ENCODE data around the gene ELFN2. TPM values are rescaled to one million over a fixed set of nuclear protein-coding genes. Genes with fewer than 3 reads are reported as not detected.

ELFN2 gene
- total RNA-seq, 1 donor from 2014 or later = 4.2 TPM

DNA sequence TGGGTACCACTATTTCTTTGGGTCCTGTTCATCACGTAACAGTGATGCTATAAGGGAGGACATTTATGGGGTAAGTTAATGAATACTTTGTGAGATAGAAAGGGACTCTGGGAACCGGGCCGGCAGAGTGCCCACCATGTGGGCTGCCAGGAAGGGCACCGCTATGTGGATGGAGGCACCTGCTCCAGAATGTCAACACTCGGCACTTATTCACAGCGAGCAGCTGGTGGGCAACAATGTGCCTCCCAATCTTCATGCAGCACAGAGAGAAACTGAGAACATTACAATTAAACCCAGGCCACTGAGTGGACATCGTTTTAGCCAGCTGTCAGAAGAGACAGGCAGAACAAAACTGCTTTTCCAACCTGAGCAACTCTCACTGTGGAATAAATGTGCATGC is 15.8 kb upstream of the ELFN2 start:
- no peaks in the 10 kb centered on the region for H3K36me3 Mint-ChIP-seq
- TF ChIP-seq CTCF (IDR thresholded peaks at IDR 0.05; ENCODE audit: unreplicated experiment) = no peak
- H3K9me3 Mint-ChIP-seq = peaks cover 4% of the 10 kb centered on the region
- no peak overlapping the region for H3K4me3 Mint-ChIP-seq
- no peak for DNase-seq (ENCODE audit: low spot score in 2 of 2, unreplicated experiment in 2 of 2)
- peaks cover 48% of the 10 kb centered on the region for H3K27me3 Mint-ChIP-seq (ENCODE audit: low read depth)
- no peak overlapping the region for H3K27ac Mint-ChIP-seq
- peaks cover 3% of the 10 kb centered on the region for H3K4me1 Mint-ChIP-seq

- H3K9me3 Mint-ChIP-seq = peaks cover 4% of the 10 kb centered on the region
- H3K4me3 Mint-ChIP-seq = no peak overlapping the region
- no peak for TF ChIP-seq CTCF (IDR thresholded peaks at IDR 0.05; ENCODE audit: unreplicated experiment)
- H3K4me1 Mint-ChIP-seq = peaks cover 2% of the 10 kb centered on the region
- peaks cover 46% of the 10 kb centered on the region for H3K27me3 Mint-ChIP-seq (ENCODE audit: low read depth)
- DNase-seq (ENCODE audit: low spot score in 2 of 2, unreplicated experiment in 2 of 2) = no peak
- H3K36me3 Mint-ChIP-seq = no peaks in the 10 kb centered on the region
- no peak overlapping the region for H3K27ac Mint-ChIP-seq
Measured at GRCh38 chr22:37442537-37442936, 15.3 kb upstream of the ELFN2 start.

DNA sequence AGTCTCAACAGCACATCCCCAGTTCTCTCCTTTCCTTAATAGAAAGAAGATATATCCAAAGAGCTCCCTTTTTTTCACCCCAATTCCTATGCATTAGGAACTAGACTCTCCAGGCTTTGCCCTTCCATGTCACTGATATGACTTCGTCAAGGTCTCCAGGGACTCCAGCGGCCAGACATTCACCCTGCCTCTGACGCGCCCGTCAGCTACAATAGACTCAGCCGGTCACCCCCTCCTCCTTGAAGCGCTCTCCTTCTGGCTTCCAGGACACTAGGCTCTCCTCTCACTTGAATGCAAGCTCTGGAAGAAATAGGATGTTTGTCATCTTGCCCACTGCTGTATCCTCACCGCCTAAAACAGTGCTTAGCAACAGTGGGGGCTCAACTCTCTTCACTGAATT is 14.9 kb upstream of the ELFN2 start:
- H3K4me1 Mint-ChIP-seq = no peaks in the 10 kb centered on the region

GRCh38 chr22:37440875-37441274 is 13.6 kb upstream of the ELFN2 start:
- no peak for TF ChIP-seq CTCF (IDR thresholded peaks at IDR 0.05; ENCODE audit: unreplicated experiment)
- H3K4me3 Mint-ChIP-seq = no peak overlapping the region
- DNase-seq (ENCODE audit: low spot score in 2 of 2, unreplicated experiment in 2 of 2) = no peak
- H3K4me1 Mint-ChIP-seq = no peaks in the 10 kb centered on the region
- H3K9me3 Mint-ChIP-seq = peaks cover 4% of the 10 kb centered on the region
- H3K36me3 Mint-ChIP-seq = no peaks in the 10 kb centered on the region
- H3K27ac Mint-ChIP-seq = no peak overlapping the region
- peaks cover 41% of the 10 kb centered on the region for H3K27me3 Mint-ChIP-seq (ENCODE audit: low read depth)

More for the DNA sequence above, 14.9 kb upstream of the ELFN2 start:
- no peak for DNase-seq (ENCODE audit: low spot score in 2 of 2, unreplicated experiment in 2 of 2)
- Mint-ChIP-seq H3K27me3 (ENCODE audit: low read depth) (peaks cover 44% of the 10 kb centered on the region), H3K36me3 (no peaks in the 10 kb centered on the region), H3K4me3 (no peak overlapping the region), H3K9me3 (peaks cover 4% of the 10 kb centered on the region), H3K27ac (no peak overlapping the region)
- no peak for TF ChIP-seq CTCF (IDR thresholded peaks at IDR 0.05; ENCODE audit: unreplicated experiment)

DNA sequence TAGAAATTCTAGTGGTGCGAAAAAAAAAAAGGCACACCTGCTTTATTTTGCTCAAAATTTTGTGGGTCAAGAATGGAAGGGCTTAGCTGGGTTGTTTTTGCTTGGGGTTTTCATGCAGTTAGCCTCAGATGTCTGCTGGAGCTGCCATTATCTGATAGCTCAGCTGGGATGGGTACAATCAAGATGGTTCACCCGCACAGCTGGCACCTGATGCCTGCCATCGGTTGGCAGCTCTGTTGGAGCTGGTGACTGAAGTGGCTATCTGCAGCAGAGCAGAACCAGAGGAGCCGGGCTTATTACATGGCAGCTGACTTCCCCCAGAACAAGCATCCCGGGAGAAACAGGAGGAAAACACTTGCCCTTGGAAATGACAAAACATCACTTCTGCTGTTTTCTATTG is 12.1 kb upstream of the ELFN2 start:
- Mint-ChIP-seq H3K4me1 (no peaks in the 10 kb centered on the region), H3K9me3 (peaks cover 4% of the 10 kb centered on the region), H3K36me3 (no peaks in the 10 kb centered on the region), H3K27me3 (ENCODE audit: low read depth) (peaks cover 39% of the 10 kb centered on the region), H3K27ac (no peak overlapping the region), H3K4me3 (no peak overlapping the region)
- DNase-seq (ENCODE audit: low spot score in 2 of 2, unreplicated experiment in 2 of 2) = no peak
- no peak for TF ChIP-seq CTCF (IDR thresholded peaks at IDR 0.05; ENCODE audit: unreplicated experiment)

DNA sequence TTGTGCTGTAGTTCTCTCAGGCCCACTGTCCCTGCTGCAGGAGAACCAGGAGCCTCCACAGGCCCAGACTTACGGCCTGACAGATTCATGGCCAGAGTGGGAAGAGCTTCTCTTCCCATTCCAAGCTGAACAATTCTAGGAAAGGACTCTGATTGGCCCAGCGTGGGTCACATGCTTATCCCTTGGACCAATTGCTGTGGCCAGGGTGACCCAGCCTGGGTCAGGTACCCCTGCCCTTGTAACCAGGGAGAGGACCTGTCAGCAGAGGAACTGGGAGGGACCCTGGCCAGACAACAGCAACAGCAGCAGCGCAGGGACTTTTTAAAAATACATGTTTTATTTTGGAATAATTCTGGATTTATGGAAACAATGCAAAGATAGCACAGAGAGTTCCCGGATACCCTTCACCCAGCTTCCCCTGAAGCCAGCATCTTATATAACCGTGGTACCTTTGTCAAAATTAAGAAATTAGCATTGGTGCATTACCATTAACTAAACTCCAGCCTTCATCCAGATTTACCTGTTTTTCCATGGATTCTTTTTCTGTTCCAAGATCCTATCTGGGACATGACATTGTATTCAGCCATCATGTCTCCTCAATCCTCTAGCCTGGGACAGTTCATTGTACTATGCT is 8.8 kb upstream of the ELFN2 start:
- Mint-ChIP-seq H3K27me3 (ENCODE audit: low read depth) (peaks cover 25% of the 10 kb centered on the region), H3K27ac (no peak overlapping the region), H3K9me3 (peaks cover 5% of the 10 kb centered on the region), H3K4me1 (peaks cover 18% of the 10 kb centered on the region), H3K4me3 (no peak overlapping the region), H3K36me3 (no peaks in the 10 kb centered on the region)
- no peak for DNase-seq (ENCODE audit: low spot score in 2 of 2, unreplicated experiment in 2 of 2)
- no peak for TF ChIP-seq CTCF (IDR thresholded peaks at IDR 0.05; ENCODE audit: unreplicated experiment)

Data from mesothelial cell of epicardium (in vitro differentiated cells).